Thoracic aorta (tissue), 2 donors: ENCODE data around the gene SORBS1. TPM values are rescaled to one million over a fixed set of nuclear protein-coding genes. Genes with fewer than 3 reads are reported as not detected.
A peak's percentile ranks its signal among the peaks of the same experiment; 100 is the strongest.

ENCODE experiments used
- ATAC-seq: fragments of 150-250 bp; one replicate; pipeline ENCODE4 v1.8.0; 2017; ENCODE audit warnings: low read depth; ENCODE audit not compliant: insufficient number of reproducible peaks, low FRiP score
- DNase-seq: peaks from one replicate; pipeline ENCODE4 v3.0.0-alpha.2; 2020; ENCODE audit warnings: low spot score
- H3K27ac ChIP-seq, 2 donors: fragments of 200-600 bp; sonication (generic); 1 replicate in 1 of 2; 2 replicates in 1 of 2; pipeline ENCODE4 v1.5.1; 2016; ENCODE audit warnings: mild to moderate bottlenecking in 2 of 2, moderate library complexity in 2 of 2
- H3K27me3 ChIP-seq: fragments of 200-600 bp; sonication (generic); replicated peaks from 2 replicates; pipeline ENCODE4 v1.6.0; 2016; ENCODE audit warnings: mild to moderate bottlenecking; ENCODE audit not compliant: insufficient read depth
- H3K36me3 ChIP-seq: fragments of 200-600 bp; sonication (generic); one replicate; pipeline ENCODE4 v1.5.1; 2016
- H3K4me1 ChIP-seq, 2 donors: fragments of 200-600 bp; sonication (generic); 1 replicate in 1 of 2; 2 replicates in 1 of 2; pipeline versions ENCODE4 v1.5.1 to v1.6.0; 2016; ENCODE audit warnings: low read depth in 2 of 2, mild to moderate bottlenecking in 1 of 2; ENCODE audit not compliant: control insufficient read depth in 1 of 2
- H3K4me3 ChIP-seq: fragments of 200-600 bp; sonication (generic); 2 replicates; pipeline ENCODE4 v1.5.1; 2016; ENCODE audit warnings: mild to moderate bottlenecking
- H3K9me3 ChIP-seq: fragments of 200-600 bp; sonication (generic); 2 replicates; pipeline ENCODE4 v1.5.1; 2016
- total RNA-seq, 2 donors: library from RNA; depleted of rRNA; stranded (reverse); fragments of >200 nt; gene quantifications; one replicate each; pipeline versions ENCODE4 v1.1.0 to v1.2.3, GENCODE V29; 2016
- TF ChIP-seq, protein P1 (sequence below): fragments of 200-600 bp; sonication (generic); IDR thresholded peaks from one replicate; pipeline ENCODE4 v1.5.1; 2019; ENCODE audit warnings: antibody characterized with exemption

Gene SORBS1
- total RNA-seq, 2 donors from 2014 or later: 1,110 to 1,659 TPM

DNA sequence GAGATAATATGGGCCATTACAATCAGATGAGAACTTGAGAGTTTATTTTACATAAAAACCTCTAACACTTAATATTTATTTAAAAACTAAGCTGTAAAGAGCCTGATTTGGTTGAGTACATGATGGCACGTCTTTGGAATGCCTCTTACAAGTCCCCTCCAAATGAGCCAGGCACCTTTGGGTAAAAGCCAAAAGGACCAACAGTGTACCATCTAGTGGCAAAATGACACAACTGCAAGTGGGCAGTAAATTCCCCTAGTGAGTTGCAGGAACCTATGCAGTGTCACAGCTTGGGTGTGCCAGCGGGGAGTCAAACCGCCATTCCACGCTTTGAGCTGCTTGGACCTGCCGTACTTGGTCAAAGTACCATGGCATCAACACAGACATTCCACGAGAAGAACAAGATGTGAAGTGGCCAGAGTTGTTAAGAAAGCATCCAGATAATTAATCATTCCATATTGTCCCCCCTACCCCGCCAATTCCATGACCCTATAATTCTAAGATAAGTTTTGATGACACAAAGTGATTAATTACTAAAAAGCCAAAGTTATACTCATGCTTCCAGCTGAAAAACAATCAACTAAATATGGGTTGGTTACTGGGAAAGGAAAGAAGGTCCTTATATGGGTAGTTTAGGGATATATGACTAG lies 115.2 kb downstream of the SORBS1 start:
- Histone ChIP-seq H3K27me3 (no peaks in the 10 kb centered on the region), H3K27ac (peak overlapping the region; percentile 89 to 98), H3K4me3 (peak overlapping the region; percentile 30), H3K4me1 (peaks cover 77 to 92% of the 10 kb centered on the region in 2 donors), H3K36me3 (peaks cover 4% of the 10 kb centered on the region), H3K9me3 (no peaks in the 10 kb centered on the region)
- ATAC-seq (peak; percentile 84), DNase-seq (peak; percentile 70)
- TF ChIP-seq, protein P1, sequence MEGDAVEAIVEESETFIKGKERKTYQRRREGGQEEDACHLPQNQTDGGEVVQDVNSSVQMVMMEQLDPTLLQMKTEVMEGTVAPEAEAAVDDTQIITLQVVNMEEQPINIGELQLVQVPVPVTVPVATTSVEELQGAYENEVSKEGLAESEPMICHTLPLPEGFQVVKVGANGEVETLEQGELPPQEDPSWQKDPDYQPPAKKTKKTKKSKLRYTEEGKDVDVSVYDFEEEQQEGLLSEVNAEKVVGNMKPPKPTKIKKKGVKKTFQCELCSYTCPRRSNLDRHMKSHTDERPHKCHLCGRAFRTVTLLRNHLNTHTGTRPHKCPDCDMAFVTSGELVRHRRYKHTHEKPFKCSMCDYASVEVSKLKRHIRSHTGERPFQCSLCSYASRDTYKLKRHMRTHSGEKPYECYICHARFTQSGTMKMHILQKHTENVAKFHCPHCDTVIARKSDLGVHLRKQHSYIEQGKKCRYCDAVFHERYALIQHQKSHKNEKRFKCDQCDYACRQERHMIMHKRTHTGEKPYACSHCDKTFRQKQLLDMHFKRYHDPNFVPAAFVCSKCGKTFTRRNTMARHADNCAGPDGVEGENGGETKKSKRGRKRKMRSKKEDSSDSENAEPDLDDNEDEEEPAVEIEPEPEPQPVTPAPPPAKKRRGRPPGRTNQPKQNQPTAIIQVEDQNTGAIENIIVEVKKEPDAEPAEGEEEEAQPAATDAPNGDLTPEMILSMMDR: peak; percentile 79

DNA sequence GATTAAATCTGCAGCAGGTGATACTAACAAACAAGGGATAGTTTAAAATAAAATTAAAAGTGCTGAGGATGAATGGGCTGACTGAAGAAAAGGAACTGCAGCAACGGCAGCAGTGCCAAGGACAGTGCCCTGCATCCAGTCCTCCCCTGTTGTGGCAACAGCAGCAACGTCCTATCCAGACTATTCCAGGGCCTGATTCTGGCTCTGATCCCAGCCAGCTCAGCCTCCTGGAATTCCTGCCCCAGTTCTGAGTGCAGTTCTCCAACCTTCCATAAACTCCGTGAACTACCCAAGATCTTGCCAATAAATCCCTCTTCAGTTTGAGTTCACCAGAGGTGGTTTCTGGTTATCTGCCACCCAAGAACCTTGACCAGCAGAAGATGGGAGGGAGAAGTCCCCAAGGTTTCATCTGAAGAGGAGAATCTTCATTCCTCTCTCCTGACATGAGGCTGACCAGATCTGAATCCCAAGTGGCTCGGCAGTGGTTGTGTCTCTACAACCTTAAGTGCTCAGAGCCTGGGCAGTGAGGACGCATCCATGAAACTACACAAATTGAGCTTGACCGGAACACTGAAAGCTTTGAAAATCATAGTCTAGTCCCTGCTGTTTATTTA lies 115.8 kb downstream of the SORBS1 start:
- H3K4me3 ChIP-seq: peak overlapping the region; percentile 30
- TF ChIP-seq, protein P1: no peak
- peak overlapping the region; percentile 89 to 98 for H3K27ac ChIP-seq
- no peaks in the 10 kb centered on the region for H3K27me3 ChIP-seq
- H3K36me3 ChIP-seq: peaks cover 6% of the 10 kb centered on the region
- no peaks in the 10 kb centered on the region for H3K9me3 ChIP-seq
- DNase-seq (peak; percentile 60), ATAC-seq (peak; percentile 80)
- H3K4me1 ChIP-seq: peaks cover 72 to 92% of the 10 kb centered on the region in 2 donors

DNA sequence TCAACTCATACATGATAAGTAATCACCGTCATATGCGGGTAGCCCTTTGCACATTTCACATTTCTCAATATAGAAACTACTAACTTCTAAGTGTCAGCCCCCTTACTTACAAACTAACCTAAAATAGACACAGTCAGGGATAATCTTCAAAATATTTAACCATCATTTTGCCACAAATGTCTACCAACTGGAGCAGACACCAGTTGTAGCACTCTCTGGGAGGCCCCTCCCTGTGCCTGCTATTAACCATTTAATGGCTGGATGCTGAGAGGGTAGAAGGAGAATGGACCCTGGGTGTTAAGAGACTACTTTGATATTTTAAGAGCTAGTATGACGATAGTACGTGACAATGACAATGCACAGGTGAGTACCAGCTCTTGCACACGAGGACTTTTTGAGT lies 116.4 kb downstream of the SORBS1 start:
- Histone ChIP-seq H3K9me3 (no peaks in the 10 kb centered on the region), H3K36me3 (peaks cover 11% of the 10 kb centered on the region), H3K4me1 (peaks cover 68 to 92% of the 10 kb centered on the region in 2 donors), H3K27ac (peak overlapping the region; percentile 89 to 98), H3K4me3 (no peak overlapping the region), H3K27me3 (no peaks in the 10 kb centered on the region)
- DNase-seq (no peak), ATAC-seq (no peak)
- TF ChIP-seq, protein P1: no peak

DNA sequence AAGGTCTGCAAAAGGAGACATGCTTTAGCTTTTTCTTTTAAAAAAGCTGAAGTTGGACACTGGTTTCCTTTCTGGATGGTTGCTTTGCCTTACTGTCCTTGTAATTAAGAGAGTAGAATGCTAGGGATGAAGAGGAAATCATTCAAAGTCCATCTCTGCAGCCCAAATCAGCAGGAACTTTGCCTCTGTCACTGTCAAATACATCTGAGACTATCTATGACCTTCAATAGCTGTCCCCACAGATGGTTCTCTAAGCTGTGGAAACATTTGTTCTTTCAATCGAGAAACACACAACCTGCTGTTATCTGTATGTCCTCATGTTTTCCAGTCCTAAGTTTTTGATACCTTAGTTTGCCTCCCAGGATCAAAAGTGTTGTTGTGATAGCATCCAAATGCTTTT lies 117.5 kb downstream of the SORBS1 start:
- H3K36me3 ChIP-seq: peaks cover 20% of the 10 kb centered on the region
- no peak for DNase-seq
- peak overlapping the region; percentile 89 to 98 for H3K27ac ChIP-seq
- TF ChIP-seq, protein P1: no peak
- H3K4me1 ChIP-seq: peaks cover 63 to 92% of the 10 kb centered on the region in 2 donors
- no peaks in the 10 kb centered on the region for H3K27me3 ChIP-seq
- no peak overlapping the region for H3K4me3 ChIP-seq
- ATAC-seq: no peak
- no peaks in the 10 kb centered on the region for H3K9me3 ChIP-seq

DNA sequence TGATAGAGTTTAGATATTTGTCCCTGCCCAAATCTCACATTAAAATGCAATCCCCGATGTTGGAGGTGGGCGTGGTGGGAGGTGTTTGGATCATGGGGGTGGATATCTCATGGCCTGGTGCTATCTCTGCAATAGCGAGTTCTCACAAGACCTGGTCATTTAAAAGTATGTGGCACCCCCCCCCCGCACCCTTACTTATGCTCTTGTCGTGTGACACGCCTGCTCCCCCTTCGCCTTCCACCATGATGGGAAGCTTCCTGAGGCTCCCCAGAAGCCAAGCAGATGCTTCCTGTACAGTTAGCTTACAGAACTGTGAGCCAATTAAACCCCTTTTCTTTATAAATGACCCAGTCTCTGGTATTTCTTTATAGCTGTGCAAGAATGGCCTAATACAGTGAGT lies 118.8 kb downstream of the SORBS1 start:
- TF ChIP-seq, protein P1: no peak
- Histone ChIP-seq H3K4me3 (no peak overlapping the region), H3K27ac (peak overlapping the region; percentile 89 to 98), H3K36me3 (peaks cover 33% of the 10 kb centered on the region), H3K4me1 (peaks cover 58 to 92% of the 10 kb centered on the region in 2 donors), H3K27me3 (no peaks in the 10 kb centered on the region), H3K9me3 (no peaks in the 10 kb centered on the region)
- ATAC-seq (no peak), DNase-seq (no peak)
